ENCODE data around the gene MFSD12.
"Not testable (repeated sequence)": the region's sequence is repeated elsewhere in the genome, so short reads cannot be mapped to it uniquely, and the experiment has no call there.

Gene MFSD12

DNA sequence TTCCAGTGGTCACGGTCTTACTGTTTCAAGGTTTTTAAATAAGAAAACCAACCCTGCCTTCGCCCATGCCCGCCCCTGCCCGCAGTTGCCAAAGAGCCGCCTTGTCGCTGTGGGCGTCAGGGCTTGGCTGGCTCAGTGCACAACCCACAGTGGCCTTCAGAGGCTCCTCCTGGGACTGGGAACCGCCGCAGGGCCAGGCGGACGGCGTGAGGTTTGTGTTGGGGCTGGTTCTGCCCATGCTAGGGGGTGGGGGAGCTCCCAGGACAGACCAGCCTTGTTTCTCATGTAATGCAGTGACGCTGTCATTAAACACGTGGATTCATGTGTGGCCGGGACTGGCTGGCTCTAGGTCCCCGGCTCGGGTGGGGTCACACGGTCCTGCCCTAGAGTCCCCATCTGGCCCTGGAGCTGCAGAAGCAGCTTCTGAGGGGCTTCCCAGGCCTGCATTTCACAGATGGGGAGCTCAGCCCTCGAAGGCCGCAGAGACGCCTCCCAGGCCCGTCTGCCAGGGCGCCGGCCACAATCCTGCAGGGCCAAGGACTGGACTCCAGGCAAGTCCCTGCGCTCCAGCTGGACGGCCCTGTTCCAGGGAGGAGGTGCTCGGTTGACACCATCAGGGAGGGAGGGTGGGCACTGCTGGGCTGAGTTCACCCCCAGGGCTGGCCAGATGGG is 20.8 kb downstream of the MFSD12 start:
- no peak for DNase-seq (ENCODE audit: low read depth in 2 of 2)

DNA sequence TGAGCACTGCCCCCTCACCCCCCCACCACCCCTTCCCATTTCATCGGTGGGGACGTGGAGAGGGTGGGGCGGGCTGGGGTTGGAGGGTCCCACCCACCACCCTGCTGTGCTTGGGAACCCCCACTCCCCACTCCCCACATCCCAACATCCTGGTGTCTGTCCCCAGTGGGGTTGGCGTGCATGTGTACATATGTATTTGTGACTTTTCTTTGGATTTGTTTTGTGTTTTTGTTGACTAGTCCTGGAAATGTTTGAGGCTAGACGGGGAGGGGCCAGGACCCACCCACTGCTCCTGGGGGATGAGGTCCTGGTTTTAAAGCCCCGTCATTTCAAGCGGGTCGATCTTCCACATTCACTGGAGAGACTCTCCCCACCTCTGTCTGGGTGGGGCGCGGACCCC is 21.4 kb downstream of the MFSD12 start:
- DNase-seq (ENCODE audit: low read depth in 2 of 2), result no peak

DNA sequence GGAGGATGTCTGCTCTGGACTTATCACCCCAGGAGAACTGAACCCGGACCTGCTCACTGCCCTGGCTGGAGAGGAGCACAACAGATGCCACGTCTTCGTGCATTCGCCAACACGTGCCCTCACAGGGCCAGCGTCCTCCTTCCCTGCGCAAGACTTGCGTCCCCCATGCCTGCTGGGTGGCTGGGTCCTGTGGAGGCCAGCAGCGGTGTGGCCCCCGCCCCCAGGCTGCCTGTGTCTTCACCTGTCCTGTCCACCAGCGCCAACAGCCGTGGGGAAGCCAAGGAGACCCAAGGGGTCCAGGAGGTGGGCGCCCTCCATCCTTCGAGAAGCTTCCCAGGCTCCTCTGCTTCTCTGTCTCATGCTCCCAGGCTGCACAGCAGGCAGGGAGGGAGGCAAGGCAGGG is 21.8 kb downstream of the MFSD12 start:
- no peak for DNase-seq (ENCODE audit: low read depth in 2 of 2)

DNA sequence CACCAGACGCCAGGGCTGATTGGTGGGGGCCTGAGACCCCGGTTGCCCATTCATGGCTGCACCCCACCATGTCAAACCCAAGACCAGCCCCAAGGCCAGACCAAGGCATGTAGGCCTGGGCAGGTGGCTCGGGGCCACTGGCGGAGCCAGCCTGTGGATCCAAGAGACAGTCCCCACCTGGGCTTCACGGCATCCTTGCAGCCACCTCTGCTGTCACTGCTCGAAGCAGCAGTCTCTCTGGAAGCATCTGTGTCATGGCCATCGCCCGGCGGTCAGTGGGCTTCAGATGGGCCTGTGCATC is 22.2 kb downstream of the MFSD12 start:
- DNase-seq (ENCODE audit: low read depth in 2 of 2), result no peak

DNA sequence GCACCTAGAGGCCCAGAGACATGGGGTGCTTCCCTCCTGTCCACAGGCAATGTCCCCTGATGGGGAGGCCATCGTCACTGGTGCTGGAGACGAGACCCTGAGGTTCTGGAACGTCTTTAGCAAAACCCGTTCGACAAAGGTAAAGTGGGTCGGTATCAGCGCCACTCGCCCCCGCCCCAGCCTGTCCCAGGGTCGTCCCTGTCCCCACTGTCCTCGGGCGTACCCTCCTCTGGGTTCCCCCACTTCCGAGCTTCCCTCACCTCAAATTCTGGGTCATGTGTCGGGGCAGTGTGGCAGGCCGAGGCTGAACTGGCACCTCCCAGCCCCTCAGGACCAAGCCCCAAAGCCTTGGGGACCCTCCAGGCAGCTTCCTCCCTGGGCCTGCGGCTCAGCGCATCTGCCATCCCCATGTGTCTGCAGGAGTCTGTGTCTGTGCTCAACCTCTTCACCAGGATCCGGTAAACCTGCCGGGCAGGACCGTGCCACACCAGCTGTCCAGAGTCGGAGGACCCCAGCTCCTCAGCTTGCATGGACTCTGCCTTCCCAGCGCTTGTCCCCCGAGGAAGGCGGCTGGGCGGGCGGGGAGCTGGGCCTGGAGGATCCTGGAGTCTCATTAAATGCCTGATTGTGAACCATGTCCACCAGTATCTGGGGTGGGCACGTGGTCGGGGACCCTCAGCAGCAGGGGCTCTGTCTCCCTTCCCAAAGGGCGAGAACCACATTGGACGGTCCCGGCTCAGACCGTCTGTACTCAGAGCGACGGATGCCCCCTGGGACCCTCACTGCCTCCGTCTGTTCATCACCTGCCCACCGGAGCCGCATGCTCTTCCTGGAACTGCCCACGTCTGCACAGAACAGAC is 22.8 kb downstream of the MFSD12 start:
- DNase-seq (ENCODE audit: low read depth in 2 of 2), result no peak

DNA sequence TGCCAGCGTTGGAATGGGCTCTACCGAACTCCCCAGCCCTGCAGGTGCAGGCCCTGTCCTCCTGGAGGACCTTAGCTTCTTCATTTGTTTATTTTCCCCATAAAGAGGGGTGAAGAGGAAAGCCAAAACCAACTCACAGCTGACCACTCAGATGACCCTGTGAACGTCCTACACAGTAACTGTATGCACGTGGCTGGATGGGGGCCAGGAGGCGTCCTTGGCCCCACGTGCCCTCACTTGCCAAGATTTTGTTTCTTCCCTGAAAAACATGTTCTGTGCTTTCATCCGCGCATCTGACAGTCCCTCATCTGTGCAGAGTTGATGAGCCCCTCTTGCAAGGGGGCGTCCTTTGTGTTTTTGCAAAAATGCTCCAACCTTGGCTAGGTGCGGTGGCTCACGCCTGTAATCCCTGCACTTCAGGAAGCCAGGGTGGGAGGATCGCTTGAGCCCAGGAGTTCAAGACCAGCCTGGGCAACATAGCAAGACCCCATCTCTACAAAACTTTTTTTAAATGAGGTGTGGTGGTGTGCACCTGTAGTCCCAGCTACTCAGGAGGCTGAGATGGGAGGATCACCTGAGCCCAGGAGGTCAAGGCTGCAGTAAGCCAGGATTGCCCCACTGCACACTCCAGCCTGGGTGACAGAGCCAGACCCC is 23.7 kb downstream of the MFSD12 start:
- no peak for DNase-seq (ENCODE audit: low read depth in 2 of 2)

DNA sequence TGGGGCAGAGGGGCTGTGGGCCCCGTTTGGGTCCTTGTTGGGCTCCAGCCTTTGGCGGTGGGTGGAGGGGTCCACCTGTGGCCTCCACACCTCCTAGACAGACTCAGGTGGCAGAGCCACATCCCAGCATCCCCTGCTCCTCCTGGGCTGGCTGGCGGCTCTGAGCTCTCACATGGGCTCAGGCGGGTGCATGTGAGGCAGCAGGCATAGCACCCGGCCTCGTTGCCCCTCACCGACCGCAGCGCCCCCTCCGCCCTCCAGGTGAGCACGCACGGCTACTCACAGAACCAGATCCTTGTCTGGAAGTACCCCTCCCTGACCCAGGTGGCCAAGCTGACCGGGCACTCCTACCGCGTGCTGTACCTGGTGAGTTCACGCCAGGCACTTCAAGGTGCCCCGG is 24.4 kb downstream of the MFSD12 start:
- no peak for DNase-seq (ENCODE audit: low read depth in 2 of 2)

DNA sequence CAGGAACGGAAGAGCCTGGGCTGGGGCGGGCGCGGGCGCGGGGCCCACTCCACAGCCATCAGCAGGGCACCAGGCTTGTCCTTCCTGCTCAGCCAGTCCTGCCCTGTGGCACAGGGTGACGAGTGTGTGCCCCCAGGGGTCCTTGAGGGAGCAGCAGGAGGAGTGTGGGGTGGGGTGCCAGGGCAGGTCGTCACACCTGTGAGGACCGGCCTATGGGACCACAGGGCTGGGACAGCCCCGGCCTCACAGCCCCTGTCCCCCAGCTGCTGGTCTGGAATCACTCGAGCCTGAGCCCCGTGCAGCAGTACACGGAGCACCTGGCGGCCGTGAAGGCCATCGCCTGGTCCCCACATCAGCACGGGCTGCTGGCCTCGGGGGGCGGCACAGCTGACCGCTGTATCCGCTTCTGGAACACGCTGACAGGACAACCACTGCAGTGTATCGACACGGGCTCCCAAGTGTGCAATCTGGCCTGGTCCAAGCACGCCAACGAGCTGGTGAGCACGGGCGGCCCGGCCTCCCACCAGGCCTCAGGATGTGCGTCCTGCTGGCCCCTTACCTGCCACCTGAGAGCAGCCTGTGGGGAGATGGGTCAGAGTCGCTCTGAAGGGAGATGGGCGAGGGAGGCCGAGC is 25.1 kb downstream of the MFSD12 start:
- DNase-seq (ENCODE audit: low read depth in 2 of 2), result no peak

DNA sequence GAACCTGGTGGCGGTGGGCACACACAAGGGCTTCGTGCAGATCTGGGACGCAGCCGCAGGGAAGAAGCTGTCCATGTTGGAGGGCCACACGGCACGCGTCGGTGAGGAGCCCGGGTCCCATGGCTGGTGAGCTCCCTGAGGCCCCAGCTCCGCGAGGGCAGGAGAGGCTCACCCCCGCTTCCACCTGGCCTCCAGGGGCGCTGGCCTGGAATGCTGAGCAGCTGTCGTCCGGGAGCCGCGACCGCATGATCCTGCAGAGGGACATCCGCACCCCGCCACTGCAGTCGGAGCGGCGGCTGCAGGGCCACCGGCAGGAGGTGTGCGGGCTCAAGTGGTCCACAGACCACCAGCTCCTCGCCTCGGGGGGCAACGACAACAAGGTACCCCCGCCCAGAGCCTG is 25.7 kb downstream of the MFSD12 start:
- no peak for DNase-seq (ENCODE audit: low read depth in 2 of 2)

DNA sequence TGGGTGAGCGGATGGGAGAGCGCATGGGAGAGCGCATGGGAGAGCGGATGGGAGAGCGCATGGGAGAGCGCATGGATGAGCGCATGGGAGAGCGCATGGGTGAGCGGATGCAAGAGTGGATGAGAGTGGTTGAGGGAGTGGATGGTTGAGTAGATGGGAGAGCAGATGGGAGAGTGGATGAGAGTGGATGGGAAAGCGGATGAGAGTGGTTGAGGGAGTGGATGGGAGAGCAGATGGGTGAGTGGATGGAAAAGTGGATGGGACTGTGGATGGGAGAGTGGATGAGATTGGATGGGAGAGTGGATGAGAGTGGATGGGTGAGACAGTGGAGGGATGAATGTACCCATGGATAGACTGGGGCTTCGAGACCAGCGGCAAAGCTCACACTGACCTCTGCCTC is 27.0 kb downstream of the MFSD12 start:
- DNase-seq (ENCODE audit: low read depth in 2 of 2), result no peak

DNA sequence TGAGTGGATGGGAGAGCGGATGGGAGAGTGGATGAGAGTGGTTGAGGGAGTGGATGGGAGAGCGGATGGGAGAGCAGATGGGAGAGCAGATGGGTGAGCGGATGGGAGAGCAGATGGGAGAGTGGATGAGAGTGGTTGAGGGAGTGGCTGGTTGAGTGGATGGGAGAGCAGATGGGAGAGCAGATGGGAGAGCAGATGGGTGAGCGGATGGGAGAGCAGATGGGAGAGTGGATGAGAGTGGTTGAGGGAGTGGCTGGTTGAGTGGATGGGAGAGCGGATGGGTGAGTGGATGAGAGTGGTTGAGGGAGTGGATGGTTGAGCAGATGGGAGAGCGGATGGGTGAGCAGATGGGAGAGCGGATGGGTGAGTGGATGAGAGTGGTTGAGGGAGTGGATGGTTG is 28.1 kb downstream of the MFSD12 start:
- DNase-seq (ENCODE audit: low read depth in 2 of 2), result not testable (repeated sequence)

DNA sequence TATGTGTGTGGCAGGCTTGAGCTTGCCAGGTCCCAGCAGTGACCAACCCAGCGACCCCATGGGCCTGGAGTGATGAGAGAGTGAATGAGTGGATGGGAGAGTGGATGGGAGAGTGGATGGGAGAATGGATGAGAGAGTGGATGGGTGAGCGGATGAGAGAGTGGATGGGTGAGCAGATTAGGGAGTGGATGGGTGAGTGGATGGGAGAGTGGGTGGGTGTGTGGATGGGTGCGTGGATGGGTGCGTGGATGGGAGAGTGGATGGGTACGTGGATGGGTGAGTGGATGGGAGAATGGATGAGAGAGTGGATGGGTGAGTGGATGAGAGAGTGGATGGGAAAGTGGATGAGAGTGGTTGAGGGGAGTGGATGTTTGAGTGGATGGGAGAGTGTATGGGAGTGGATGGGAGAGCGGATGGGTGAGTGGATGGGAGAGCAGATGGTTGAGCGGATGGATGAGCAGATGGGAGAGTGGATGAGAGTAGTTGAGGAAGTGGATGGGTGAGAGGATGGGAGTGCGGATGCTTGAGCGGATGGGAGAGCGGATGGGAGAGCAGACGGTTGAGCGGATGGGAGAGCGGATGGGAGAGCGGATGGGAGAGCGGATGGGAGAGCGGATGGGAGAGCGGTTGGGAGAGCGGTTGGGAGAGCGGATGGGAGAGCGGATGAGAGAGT is 28.7 kb downstream of the MFSD12 start:
- DNase-seq (ENCODE audit: low read depth in 2 of 2), result no peak

DNA sequence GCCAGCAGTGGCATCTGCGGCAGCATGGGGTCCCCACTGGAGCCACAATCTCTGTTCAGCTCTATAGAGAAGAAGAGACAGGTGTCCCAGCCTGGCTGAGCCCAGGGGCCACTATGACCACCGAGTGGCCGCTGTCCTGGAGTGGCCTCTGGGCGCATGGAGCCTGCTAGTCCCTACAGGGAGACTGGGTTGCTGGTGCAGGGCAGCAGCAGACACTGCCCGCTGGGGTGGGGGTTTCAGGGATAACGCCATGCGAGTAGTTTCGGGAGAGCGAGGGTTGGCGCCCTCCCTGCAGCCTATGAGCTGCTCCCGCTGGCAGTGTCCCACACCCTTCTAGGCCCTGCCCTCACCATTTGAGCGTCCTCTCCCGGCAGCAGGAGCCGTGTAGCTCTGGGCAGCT is 29.3 kb downstream of the MFSD12 start:
- no peak for DNase-seq (ENCODE audit: low read depth in 2 of 2)

DNA sequence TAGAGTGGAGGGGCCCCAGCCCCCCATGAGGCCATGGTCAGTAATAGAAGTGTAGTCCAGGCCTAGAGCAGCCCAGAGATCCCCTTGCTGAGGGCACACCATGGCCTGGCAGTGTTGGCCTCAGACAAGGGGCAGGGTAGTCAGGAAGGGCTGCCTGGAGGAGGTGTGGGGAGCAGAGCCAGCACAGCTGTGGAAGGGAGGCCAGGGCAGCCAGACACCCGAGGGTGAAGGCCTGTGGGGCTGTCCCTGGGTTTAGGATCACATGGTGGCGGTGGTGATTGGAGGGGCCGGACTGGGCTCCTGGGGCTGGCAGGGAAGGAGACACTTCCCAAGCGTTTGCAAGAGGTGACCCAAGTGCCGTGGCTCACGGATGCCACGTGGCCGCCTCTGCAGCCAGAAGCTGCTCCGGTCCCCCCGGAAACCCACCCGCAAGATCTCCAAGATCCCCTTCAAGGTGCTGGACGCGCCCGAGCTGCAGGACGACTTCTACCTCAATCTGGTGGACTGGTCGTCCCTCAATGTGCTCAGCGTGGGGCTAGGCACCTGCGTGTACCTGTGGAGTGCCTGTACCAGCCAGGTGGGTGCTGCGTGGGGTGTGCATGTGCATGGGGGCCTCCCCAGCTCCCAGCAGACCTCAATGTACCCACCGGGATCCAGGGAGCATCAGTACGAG is 30.0 kb downstream of the MFSD12 start:
- no peak for DNase-seq (ENCODE audit: low read depth in 2 of 2)

DNA sequence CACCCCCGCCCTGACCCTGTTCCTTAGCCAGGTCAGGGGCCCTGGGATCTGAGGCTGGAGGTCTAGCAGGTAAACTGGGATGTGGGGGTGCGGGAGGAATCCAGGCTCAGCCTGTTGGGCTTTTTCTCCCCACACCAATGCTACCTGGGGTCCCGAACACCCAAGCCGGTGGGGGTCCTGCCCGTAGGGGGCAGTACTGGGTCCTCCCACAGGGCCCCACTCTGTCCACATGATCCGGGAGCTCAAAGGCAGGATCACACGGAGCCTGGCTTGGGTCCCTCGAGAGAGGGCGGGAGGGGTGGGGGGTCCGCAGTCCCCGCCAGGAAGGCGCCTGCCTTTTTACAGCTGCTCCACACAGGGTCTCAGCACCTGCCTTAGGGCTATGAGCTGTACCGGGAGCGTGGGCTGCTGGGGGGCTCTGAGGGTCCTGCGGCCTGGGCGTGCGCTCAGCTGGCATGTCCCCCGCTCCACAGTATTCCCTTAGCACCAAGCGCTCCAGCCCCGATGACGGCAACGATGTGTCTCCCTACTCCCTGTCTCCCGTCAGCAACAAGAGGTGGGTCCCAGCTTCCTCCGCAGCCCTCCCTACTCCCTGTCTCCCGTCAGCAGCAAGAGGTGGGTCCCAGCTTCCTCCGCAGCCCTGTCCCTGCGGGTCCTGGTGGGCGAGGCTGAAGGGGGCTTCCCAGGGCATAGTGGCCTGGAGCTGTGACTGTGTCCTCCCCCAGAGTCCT is 30.7 kb downstream of the MFSD12 start:
- DNase-seq (ENCODE audit: low read depth in 2 of 2), result no peak

DNA sequence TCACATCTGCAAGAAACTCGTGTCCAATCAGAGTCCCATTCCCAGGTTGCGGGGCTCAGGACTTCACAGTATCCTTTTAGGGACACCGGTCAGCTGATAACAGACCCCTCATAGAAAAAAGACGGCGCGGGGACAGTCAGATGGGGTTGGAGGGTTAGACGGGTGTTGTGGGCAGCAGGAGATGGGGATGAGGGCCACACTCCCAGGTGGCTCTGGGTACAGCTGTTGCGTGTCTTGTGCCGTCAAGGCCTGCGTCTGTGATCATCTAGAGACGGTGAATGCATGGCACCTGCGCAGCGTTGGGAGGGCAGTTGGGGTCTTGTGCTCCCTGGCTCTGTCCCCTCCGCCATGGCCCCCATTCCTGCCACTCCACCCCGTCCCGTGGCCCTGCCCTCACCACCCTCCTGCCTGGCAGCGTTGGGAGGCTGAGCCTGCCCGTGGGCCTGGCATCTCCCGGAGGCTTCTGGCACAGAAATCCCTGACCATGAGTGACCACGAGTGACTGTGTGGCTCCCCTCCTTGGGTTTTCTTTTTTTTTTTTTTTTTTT is 32.4 kb downstream of the MFSD12 start:
- DNase-seq (ENCODE audit: low read depth in 2 of 2), result no peak

DNA sequence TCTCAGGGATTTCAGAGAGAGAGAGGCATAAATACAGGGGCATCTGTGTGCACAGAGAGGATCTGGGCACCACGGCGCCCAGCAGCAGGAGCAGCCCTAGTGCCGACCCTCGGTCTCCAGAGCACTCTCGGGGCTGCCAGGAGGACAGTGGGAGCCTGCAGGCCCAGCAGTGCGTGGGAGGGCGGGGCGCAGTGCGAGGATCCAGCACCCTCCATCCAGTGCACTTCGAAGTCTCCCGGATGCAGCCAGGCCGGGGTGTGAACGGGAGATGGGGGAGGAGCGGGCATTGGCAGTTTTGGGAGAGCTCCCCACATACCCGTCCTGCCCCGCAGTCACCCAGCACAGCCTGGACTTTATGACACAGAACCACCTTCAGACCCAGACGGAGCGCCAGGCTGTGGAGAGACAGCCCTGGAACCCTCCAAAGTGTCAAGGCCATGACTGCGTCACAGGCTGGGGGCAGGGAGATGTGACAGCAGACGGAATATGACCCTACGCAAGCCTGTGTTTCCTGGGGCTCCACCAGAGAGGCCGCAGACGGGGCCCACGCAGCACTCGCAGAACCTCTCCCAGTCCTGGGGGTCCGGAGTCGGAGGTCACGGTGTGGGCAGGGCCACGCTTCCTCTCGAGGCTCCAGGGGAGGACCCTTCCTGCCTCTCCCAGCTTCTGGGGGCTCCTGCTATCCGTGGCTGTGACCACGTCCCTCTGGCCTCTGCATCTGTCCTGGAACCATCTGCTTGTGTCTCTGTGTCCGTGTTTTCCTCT is 33.1 kb downstream of the MFSD12 start:
- DNase-seq (ENCODE audit: low read depth in 2 of 2), result no peak

DNA sequence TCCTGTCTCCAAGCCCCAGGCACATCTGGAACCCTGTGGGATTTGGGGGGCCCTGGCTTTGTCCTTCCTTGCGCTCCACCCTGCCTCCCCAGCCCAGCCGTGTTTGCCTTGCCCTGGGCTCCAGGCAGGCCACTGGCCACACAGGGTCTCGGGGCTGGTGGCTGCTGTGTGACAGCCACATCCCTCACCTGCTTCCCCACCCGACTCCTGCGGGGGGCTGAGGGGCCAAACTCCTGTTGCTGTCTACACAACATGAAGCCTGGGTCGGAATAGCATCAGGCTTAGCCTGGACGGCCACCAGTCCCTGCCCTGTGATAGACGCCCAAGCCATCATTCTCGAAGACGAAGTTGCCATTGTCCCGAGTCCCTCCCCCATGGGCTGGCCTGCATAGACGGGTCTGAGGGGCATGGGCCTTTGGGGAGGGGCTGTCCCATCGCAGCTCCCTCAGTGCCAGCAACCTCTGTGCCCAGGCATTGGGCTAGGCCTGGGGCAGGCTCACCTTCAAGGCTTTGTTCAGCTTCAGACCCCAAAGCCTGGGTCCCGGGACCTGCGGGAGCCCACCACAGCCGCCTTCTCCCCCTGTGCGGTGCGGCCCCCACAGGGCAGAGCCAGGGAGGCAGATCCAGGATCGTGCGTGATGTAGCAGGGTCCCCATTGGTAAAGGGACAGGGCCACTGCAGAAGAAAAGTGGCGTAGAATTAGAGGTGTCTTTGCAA is 33.9 kb downstream of the MFSD12 start:
- no peak for DNase-seq (ENCODE audit: low read depth in 2 of 2)
